Chondrocyte (in vitro differentiated cells): ENCODE results near the gene GAMT. TPM values are rescaled to one million over a fixed set of nuclear protein-coding genes. Genes with fewer than 3 reads are reported as not detected.
A peak's percentile ranks its signal among the peaks of the same experiment; 100 is the strongest.

ENCODE experiments used
- DNase-seq: peaks from one replicate; pipeline ENCODE4 v3.0.0; 2021; ENCODE audit warnings: mixed read lengths, low spot score
- H3K27ac Mint-ChIP-seq: one replicate; pipeline ENCODE4 v1.8.0; 2021; ENCODE audit warnings: mild to moderate bottlenecking, moderate library complexity, mixed read lengths; ENCODE audit not compliant: unreplicated experiment
- H3K27me3 Mint-ChIP-seq: 2 replicates; pipeline ENCODE4 v1.8.0; 2021; ENCODE audit warnings: low read depth, mixed read lengths
- H3K36me3 Mint-ChIP-seq: 2 replicates; pipeline ENCODE4 v1.8.0; 2021; ENCODE audit warnings: low read depth, mixed read lengths
- H3K4me1 Mint-ChIP-seq: 2 replicates; pipeline ENCODE4 v1.8.0; 2021; ENCODE audit warnings: low read depth, mild to moderate bottlenecking, mixed read lengths
- H3K4me3 Mint-ChIP-seq: one replicate; pipeline ENCODE4 v1.8.0; 2021; ENCODE audit warnings: mild to moderate bottlenecking, moderate library complexity, mixed read lengths; ENCODE audit not compliant: unreplicated experiment
- H3K9me3 Mint-ChIP-seq: 2 replicates; pipeline ENCODE4 v1.8.0; 2021; ENCODE audit warnings: low read depth, mixed read lengths
- total RNA-seq: library from RNA; stranded (reverse); gene quantifications from 3 replicates; pipeline ENCODE4 v1.2.1, GENCODE V29; 2021
- TF ChIP-seq, protein P1 (sequence below): fragments of 200-600 bp; sonication (generic); IDR thresholded peaks from 2 replicates; pipeline ENCODE4 v1.5.0; 2021; ENCODE audit warnings: antibody characterized with exemption, mild to moderate bottlenecking, moderate library complexity

Gene GAMT
- total RNA-seq, 1 donor from 2014 or later = 32.5 TPM

DNA sequence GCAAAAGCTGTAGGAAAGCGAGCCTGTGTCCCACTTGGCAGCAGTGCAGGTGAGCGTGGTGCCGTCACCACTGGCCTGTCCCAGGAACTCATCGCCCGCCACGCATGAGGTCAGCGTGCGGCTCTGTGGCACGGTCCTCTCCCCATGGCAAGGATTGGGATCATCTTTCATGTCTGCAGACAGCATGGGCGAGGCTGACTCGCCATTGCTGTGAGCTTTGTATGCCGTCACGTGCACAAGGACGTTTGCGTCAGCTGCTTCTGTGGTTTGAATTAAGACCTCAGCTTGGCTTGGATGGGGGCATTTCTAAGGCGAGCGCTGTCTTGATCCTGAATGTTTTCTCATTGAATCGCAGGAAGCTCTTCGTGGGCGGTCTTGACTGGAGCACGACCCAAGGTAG lies 15.8 kb upstream of the GAMT start:
- Mint-ChIP-seq H3K4me3 (no peak overlapping the region), H3K9me3 (no peaks in the 10 kb centered on the region), H3K27me3 (no peaks in the 10 kb centered on the region), H3K27ac (peak overlapping the region; percentile 98), H3K4me1 (peaks cover 35% of the 10 kb centered on the region), H3K36me3 (peaks cover 8% of the 10 kb centered on the region)
- TF ChIP-seq, protein P1, sequence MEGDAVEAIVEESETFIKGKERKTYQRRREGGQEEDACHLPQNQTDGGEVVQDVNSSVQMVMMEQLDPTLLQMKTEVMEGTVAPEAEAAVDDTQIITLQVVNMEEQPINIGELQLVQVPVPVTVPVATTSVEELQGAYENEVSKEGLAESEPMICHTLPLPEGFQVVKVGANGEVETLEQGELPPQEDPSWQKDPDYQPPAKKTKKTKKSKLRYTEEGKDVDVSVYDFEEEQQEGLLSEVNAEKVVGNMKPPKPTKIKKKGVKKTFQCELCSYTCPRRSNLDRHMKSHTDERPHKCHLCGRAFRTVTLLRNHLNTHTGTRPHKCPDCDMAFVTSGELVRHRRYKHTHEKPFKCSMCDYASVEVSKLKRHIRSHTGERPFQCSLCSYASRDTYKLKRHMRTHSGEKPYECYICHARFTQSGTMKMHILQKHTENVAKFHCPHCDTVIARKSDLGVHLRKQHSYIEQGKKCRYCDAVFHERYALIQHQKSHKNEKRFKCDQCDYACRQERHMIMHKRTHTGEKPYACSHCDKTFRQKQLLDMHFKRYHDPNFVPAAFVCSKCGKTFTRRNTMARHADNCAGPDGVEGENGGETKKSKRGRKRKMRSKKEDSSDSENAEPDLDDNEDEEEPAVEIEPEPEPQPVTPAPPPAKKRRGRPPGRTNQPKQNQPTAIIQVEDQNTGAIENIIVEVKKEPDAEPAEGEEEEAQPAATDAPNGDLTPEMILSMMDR = no peak
- DNase-seq = no peak

- TF ChIP-seq, protein P1 = no peak
- peak overlapping the region; percentile 62 for H3K4me3 Mint-ChIP-seq
- H3K4me1 Mint-ChIP-seq = peaks cover 44% of the 10 kb centered on the region
Observed at GRCh38 chr19:1416014-1416841, 14.9 kb upstream of the GAMT start.

DNA sequence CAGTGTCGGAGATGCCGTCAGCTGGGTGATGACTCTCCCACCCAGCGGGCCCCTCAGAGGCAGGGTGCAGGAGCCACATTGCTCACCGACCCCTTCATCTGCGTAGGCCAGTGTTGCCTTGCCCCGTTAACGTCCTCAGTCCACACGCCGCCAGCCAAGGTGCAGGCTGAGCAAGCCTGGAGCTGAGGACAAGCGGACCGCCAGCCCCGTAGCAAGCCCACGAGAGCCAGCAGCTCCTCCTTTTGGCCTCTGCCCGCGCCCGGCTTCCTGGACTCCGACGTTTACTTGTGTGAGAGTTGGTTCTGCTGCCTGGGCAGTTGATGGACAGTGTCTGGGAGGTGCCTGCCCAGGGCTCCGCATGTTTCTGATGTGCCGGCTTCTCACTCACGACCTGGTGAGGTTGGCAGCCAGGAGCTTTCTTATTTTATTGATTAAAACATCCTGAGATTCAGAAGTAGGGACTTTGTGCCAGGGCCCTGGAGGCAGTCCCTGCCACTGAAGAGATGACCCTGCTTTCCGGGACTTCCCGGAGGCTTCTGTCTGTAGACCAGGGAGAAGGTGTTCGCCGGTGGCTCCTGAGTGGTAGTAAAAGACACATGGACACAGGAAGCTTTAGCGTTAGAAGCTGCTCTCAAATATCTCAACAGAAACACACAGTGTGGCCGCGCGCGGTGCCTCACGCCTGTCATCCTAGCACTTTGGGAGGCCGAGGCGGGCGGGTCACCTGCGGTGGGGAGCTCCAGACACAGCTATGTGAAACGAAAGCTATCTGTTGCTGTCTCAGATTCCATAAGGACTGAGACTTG lies 11.9 kb upstream of the GAMT start:
- Mint-ChIP-seq H3K27me3 (no peaks in the 10 kb centered on the region), H3K36me3 (no peaks in the 10 kb centered on the region), H3K4me3 (no peak overlapping the region), H3K4me1 (peaks cover 70% of the 10 kb centered on the region), H3K27ac (peak overlapping the region; percentile 74), H3K9me3 (no peaks in the 10 kb centered on the region)
- TF ChIP-seq, protein P1 = no peak
- DNase-seq = peak; percentile 92

More at GRCh38 chr19:1416014-1416841, 14.9 kb upstream of the GAMT start:
- H3K27ac Mint-ChIP-seq = peak overlapping the region; percentile 98
- peaks cover 8% of the 10 kb centered on the region for H3K36me3 Mint-ChIP-seq
- no peaks in the 10 kb centered on the region for H3K9me3 Mint-ChIP-seq
- no peaks in the 10 kb centered on the region for H3K27me3 Mint-ChIP-seq
- DNase-seq = peak; percentile 88

GRCh38 chr19:1412323-1412923 lies 11.1 kb upstream of the GAMT start:
- Mint-ChIP-seq H3K27me3 (no peaks in the 10 kb centered on the region), H3K36me3 (no peaks in the 10 kb centered on the region), H3K4me1 (peaks cover 64% of the 10 kb centered on the region), H3K27ac (no peak overlapping the region), H3K4me3 (no peak overlapping the region), H3K9me3 (no peaks in the 10 kb centered on the region)
- DNase-seq = no peak
- TF ChIP-seq, protein P1 = no peak
